HL-60 (cell line): ENCODE results near the gene CASP8.
A peak's percentile ranks its signal among the peaks of the same experiment; 100 is the strongest.

Source experiments
- DNase-seq, 2 experiments: peaks; one replicate each; pipeline ENCODE4 v3.0.0-alpha.2; 2010 to 2020; ENCODE audit warnings: low read depth in 1 of 2, low spot score in 1 of 2
- H3K27ac ChIP-seq: fragments of 250-450 bp; sonication (Bioruptor Pico); replicated peaks from 2 replicates; pipeline ENCODE4 v1.5.1; 2020; ENCODE audit warnings: mild to moderate bottlenecking, moderate library complexity
- H3K27me3 ChIP-seq: fragments of 250-450 bp; sonication (Bioruptor Pico); 2 replicates; pipeline ENCODE4 v1.5.1; 2021; ENCODE audit warnings: mild to moderate bottlenecking, moderate library complexity; ENCODE audit not compliant: insufficient read depth, poor library complexity, severe bottlenecking
- H3K4me3 ChIP-seq: replicated peaks from 2 replicates; pipeline ENCODE4 v1.5.1; 2011; ENCODE audit warnings: mild to moderate bottlenecking, control low read depth, low read length; ENCODE audit not compliant: insufficient read depth
- CTCF ChIP-seq: IDR thresholded peaks from one replicate; pipeline ENCODE4 v1.5.1; 2011; ENCODE audit warnings: low read length, control low read depth, inconsistent platforms; ENCODE audit not compliant: insufficient read depth
- GABPA ChIP-seq: IDR thresholded peaks from 2 replicates; pipeline ENCODE4 v1.6.1; 2012; ENCODE audit warnings: low read depth
- POLR2AphosphoS5 ChIP-seq: IDR thresholded peaks from 2 replicates; pipeline ENCODE4 v1.6.1; 2012; ENCODE audit warnings: low read depth
- REST ChIP-seq: IDR thresholded peaks from 2 replicates; pipeline ENCODE4 v1.6.1; 2012; ENCODE audit warnings: low read depth; ENCODE audit not compliant: insufficient replicate concordance
- SPI1 ChIP-seq: IDR thresholded peaks from 2 replicates; pipeline ENCODE4 v1.6.1; 2012; ENCODE audit warnings: low read depth, mild to moderate bottlenecking, borderline replicate concordance

The CASP8 gene

GRCh38 chr2:201249889-201250288 is 10.4 kb upstream of the CASP8 start:
- Histone ChIP-seq H3K27me3 (no peaks in the 10 kb centered on the region), H3K4me3 (no peak overlapping the region), H3K27ac (no peak overlapping the region)
- DNase-seq = no peak
- TF ChIP-seq GABPA (no peak), POLR2AphosphoS5 (no peak)

GRCh38 chr2:201250741-201251140 is 9.6 kb upstream of the CASP8 start:
- H3K27me3 ChIP-seq = no peaks in the 10 kb centered on the region
- no peak for TF ChIP-seq POLR2AphosphoS5
- no peak for TF ChIP-seq SPI1
- no peak for TF ChIP-seq REST
- no peak for TF ChIP-seq GABPA
- no peak for TF ChIP-seq CTCF
- DNase-seq = no peak
- H3K4me3 ChIP-seq = no peak overlapping the region
- H3K27ac ChIP-seq = no peak overlapping the region

- Histone ChIP-seq H3K4me3 (no peak overlapping the region), H3K27ac (peak overlapping the region; percentile 58), H3K27me3 (no peaks in the 10 kb centered on the region)
- peak in 1 of 2 experiments; percentile 36 for DNase-seq
- no peak for TF ChIP-seq REST
- no peak for TF ChIP-seq POLR2AphosphoS5
- TF ChIP-seq SPI1 = no peak
- TF ChIP-seq CTCF = no peak
- no peak for TF ChIP-seq GABPA
These were observed 6.1 kb upstream of the CASP8 start for GRCh38 chr2:201254081-201254730.

- TF ChIP-seq CTCF (no peak), GABPA (no peak), REST (no peak), SPI1 (no peak), POLR2AphosphoS5 (no peak)
- DNase-seq = no peak
- no peak overlapping the region for H3K4me3 ChIP-seq
- no peaks in the 10 kb centered on the region for H3K27me3 ChIP-seq
- H3K27ac ChIP-seq = peak overlapping the region; percentile 99
These were observed 4.8 kb upstream of the CASP8 start for GRCh38 chr2:201255408-201256033.
